GM18526 (cell line): ENCODE results near the gene RALY.

Source experiments
- POLR2A ChIP-seq: IDR thresholded peaks from 3 replicates; pipeline ENCODE4 v1.6.1; 2011; ENCODE audit not compliant: insufficient read length; ENCODE audit errors: extremely low read depth

The RALY gene

DNA sequence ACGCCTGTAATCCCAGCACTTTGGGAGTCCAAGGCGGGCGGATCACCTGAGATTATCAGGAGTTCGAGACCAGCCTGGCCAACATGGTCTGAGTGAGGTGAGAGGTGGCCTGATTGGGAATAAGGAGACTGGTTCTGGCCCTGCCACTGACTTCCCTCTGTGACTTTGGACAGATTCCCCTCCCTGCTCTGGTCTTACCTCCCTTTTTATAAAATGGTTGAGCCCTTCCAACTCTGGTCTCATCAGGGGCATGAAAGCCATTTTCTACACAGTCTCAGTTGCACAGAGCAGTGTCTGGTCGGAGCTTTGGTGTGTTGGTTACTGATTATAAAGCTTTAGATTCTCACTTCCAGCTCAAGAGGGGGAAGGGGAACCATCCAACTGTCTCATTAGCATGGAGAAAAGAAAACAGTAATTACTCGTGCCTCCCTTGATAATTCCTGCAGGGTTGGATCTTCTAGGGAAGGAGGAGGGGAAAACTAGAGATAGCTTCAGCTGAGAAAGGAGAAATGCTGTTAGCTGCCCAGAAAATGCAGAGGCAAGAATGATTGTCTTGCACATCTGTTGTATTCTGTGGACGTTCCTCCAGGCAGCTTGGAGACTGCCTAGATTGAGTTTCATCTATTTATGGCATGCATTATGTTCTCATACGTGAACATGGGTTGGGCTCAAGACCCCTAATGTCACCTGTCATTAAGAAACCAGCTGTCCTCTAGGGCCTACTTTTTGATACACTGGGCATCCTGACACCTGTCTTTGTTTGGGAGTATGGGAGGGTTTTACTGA, 30.4 kb downstream of the RALY start:
- no peak for TF ChIP-seq POLR2A

DNA sequence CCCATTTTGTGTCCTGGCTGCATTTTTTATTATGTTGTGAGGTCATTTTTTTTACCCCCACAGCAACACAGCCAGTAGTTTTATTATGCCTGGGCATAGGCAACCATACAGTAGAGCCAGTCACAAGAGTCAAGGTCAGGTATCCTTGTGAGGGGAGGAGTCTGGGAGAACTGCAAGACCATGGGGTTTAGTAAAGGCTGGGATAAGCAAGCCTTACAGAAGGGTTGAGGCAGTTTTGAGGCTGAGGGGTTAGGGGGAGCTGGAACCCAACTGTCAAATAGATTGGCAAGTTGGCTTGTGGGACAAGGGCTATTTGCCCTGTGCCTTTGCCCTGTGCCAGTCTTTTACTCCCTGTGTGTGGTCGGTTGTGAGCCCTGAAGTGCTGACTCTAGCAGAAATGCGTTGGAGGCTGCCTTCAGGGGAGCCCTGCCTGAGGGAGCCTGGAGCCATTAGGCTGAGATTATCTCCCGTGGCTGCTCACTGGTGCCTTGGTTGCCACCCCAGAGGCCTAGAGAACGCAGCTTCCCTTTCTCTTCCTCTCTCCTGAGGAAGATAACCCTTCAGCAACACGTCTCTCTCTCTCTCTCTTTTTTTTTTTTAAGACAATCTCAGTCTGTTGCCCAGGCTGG, 31.1 kb downstream of the RALY start:
- TF ChIP-seq POLR2A = no peak

DNA sequence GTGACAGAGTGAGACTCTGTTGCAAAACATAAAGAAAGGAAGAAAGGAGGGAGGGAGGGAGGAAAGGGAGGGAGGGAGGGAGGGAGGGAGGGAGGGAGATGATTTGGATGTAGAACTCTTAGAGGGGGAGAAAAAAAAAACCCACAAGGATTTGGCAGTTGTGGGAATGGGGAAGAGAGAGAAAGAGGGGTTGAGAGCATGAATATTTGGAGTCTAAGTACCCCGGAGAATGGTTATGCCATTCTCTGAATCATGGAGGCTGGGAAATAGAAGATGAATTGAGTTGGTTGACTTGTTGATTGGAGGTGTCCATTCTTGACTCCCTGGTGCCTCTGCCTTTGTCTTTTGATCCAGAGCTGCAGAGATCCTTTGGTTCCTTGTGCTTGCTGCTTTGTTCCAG, 35.7 kb downstream of the RALY start:
- no peak for TF ChIP-seq POLR2A

DNA sequence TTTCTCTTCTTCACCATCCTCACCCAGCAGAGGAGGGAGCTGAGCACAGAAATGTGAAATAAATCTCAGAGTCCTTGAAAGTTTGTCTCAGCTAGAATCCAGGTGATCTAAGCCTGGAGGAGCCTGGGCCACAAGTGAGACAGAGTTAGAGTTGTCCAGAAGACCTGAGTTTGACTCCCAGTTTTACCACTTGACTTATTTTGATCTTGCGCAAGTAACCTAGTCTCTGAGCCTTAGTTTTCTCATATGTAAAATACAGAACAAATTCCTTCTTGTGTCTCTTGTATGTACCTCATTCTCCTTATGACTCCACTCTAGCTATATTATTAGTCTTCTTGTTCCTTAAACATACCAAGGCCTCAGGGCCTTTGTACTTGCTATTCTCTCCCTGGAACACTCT, 36.7 kb downstream of the RALY start:
- no peak for TF ChIP-seq POLR2A

DNA sequence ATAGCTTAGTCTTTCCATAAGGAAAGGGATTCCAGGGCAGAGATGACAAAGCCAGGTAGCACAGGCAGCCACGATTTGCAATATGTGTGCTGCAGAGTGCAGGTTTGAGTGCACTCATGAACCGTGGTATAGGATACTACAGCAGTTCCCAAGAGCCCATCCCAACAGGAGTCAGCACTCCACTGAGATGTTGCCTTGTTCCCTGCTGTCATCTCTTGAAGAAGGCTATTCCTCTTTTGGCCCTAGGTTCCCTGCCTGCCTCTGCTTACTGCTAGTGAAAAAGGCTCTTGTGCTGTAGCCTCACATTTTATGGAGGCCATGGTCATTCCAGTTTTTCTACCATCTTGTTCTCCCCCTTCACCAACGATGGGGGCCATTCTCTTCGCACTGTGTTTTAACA, 40.2 kb downstream of the RALY start:
- no peak for TF ChIP-seq POLR2A

DNA sequence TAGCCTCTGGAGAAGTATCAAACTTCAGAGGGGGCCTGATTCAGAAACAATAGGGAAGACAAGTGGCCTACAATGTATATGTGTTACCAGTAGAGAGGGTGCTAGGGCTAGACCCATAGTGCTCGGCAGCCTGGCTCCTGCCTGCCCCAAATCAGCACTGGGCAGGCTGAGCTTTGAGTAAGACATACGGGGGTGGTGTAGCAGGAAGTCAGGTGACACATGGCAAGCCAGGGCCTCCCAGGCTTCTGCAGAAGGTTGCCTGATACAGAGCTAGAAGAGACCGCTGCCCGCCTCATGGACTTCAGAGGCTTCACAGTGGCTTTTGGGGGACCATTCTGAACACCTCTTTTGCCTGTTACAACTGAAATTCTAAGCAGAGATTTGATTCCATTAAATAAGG, 43.4 kb downstream of the RALY start:
- TF ChIP-seq POLR2A = no peak

DNA sequence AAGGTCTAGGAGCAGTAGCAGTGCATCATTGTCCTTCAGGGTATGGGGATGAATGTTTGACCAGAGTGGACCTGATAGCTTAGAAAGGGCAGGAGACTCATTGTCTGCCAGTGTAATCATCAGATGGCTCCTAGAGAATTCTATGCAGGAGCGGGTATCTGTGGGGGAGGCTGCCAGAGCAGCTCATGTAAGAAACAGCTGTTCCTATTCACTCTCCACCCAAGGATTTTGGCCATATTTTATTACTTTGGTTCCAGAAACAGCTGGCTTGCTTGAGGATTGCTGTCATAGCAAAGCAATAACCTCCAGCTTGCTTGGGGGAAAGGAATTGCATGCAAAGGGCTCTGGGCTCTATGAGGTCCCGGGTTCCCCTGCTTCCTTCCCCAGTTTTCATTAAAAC, 44.1 kb downstream of the RALY start:
- TF ChIP-seq POLR2A = no peak

DNA sequence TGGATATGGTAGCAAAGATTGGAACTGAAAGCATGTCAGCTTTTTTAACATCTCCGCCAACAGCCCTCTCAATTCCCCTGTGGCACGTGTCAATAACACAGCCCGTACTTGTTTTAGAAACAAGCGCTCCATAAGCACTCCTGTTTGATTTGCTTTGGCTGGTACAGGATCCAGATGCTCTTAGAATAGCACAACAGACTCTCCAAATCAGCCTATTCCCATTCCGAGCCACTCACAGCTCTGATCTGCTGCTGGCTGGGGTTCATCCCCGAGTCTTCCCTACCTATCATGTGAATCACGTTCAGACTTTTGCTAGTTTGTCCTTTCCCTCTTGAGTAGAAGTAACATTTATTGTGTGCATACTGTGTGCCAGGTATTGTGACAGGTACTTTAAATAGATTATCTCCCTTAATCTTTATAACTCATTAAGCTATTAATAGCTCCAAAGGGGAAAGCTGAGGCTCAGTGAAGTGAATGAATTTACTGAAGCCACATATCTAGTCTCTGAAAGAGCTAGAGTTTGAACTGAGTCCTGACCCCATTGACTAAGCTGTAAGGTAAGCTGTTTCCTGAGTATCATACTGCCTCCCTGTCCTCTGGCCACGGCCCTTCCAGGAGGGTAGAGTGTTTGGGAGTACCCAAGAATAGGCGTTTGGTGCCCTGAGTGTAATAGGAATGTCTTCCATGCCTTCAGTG, 46.7 kb downstream of the RALY start:
- no peak for TF ChIP-seq POLR2A

DNA sequence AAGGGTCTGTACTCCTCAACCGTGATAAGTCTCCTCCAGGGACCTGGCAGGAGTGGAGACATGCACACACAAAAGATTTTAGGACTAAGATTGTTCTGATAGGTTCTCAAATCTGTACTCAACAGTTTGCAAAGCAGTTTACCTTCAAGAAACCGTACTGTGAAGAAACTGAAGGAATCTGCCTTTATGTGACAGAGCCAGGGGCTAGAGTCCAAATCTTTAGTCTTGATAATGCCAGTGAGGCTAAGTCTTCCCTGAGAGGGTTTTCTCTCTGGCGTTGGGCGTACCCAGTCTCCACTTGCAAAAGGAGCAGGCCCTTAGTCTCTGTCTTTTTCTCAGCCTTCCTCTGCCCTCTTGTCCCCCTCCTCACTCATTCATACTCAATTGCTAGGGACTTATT, 47.5 kb downstream of the RALY start:
- no peak for TF ChIP-seq POLR2A

DNA sequence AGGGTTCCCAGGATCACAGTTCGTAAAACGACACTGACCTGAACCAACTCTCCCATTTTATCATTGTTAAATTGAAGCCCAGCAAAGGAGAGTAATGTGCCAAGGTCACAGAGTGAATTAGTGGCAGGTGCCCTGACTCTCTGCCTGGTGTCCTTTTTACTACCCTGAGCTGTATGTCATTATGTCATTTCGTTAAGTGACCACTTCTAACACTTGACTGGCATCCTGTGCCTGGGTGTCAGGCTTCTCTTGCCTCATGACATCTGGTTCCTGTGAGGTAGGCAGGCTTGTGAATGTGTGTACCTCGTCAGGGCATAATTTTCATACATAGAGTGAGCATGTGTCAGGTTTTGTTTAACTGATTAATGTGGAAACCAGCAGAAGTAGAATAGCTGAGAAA, 48.6 kb downstream of the RALY start:
- TF ChIP-seq POLR2A = no peak

DNA sequence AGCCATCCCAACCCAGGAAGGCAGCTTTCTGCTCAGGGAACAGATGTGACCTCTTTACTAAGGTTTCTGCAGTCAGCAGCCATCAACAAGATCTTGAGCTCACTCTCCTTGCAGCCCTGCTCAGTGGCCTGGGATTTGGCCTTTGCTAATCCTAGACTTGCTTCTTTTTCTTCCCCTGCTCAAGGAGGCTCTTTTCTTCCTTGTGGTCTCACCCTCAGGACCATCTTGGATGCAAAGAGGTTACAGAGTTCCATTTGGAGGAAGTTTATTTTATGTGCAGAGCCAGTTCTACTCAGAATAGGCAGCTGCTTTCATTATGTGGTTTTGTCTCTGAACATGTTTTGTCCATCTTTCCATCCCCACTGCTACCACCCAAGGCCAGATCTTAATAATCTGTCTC, 49.3 kb downstream of the RALY start:
- no peak for TF ChIP-seq POLR2A

DNA sequence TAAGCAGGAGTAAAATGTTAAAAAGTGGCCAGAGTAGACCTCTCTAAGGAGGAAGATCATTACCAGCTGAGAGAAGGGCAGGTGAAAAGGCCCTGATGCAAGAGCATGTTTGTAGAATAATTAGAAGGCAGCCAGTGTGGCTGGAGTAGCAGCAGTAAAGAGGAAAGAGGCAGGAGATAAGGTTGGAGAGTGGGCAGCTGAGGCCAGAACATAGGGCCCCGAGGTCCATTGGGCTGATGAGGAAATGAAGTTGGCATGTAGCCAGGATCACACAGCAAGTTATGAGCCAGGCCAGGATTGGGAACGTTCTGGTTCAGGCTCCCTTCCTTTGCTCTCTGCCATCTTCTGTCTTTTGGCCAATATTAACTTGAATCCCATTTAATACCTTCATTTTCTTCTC, 51.6 kb downstream of the RALY start:
- TF ChIP-seq POLR2A = no peak

DNA sequence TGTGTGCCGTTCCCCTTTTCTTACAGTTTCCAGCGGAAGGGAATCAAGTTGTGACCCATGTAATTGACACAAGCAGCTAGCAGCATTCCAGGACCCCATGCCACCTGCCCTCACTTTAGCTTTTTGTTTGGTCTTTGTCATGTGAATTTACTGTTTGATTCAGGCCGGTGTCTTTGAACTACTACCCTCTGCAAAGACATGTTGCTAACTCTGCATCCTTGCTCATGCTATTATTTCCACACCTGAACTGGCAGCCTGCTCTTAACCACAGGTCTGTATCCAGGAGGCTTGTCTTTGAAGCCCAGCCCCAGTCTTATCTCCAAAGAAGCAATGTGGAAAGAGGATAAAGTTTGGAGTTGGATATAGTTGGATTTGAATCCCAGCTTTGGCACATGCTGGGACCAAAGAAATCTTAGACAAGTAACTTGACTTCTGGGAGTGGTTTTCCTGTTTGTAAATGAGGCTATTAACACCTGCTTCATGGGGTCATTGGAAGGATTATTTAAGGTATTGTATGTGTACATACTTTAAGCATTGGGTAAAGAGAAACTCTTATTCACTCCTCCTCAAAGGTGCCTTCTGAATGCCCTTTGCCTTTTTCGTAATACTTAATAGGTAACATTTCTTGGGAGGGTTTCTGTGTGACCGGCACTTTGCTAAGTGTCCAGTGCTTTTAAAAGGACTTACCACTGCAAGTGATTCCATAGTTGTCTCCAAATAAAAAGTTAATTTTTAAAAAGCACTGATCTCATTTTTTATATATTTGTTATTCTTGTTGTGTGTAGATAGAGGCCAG, 52.4 kb downstream of the RALY start:
- TF ChIP-seq POLR2A = no peak

DNA sequence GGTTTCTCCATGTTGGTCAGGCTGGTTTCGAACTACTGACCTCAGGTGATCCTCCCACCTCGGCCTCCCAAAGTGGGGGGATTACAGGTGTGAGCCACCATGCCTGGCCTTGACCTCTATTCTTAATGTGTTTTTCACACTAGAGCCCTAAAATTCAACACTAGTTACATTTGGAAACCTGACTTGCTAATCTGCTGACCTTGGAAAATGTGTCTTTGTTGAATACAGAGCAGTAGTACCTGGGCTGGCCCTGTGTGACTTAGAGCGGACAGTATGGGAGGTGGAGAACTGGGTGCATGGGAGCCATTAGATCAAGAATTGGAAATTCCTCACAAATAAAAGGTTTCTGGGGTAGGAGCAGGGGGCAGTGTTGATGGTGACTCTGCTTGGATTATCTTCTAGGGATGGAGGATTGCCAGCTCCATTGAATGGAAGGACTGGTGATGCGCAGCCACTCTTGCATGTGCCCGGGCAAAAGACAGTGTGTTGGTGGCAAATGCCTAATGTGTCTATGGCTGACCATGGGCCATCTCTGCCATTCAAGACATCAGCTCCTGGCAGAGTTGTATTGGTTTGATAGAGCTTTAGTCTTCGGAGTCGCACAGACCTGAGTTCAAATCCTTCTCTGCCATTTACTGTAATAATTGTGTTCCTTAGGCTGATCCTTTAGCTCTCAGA, 53.4 kb downstream of the RALY start:
- TF ChIP-seq POLR2A = no peak

DNA sequence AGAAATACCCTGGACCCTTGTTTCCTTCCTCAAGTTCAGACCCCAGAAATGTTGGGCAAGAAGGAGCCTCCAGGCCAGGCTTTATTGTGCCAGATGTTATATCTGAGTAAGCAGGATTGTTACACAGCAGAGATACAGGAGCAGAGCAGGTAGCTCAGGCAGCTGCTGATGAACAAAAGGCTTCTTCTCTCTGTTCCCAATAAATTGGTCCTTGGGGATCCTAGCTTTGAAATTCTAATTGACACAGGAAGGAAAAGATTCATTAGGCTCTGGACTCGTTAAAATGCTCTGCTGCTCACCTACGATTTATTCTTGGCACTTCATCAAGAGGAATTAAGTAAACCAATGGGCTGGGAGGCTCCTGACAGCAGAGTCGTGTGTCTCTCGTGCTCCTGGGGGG, 54.2 kb downstream of the RALY start:
- no peak for TF ChIP-seq POLR2A

DNA sequence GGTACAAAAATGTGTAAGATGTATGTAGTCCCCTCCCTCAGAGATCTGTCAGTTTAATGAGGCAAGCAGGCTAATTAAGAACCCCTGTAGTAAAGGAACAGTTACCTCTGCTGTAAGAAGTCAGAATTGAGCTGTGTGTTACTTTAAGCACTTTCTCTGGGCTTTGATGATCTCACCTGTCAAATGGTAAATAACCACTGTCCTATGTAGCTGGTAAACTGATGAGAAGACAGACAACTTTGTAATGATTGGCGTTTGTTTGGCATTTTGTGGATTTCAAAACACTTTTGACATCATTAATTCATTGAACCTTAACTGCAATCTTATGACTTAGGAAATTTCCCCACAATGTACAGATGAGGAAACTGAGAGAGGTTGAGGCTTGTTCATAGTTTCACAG, 55.7 kb downstream of the RALY start:
- TF ChIP-seq POLR2A = no peak
